Loucy (cell line): ENCODE data around the gene LRRC4.

Experiments
- EZH2phosphoT487 ChIP-seq: fragments of 200-600 bp; IDR thresholded peaks from 2 replicates; pipeline ENCODE4 v1.6.1; 2018; ENCODE audit warnings: antibody characterized with exemption, mild to moderate bottlenecking, moderate library complexity, borderline replicate concordance
- TF ChIP-seq, protein P1 (sequence below): fragments of 200-600 bp; sonication (generic); conservative IDR thresholded peaks from 2 replicates; pipeline ENCODE4 v1.5.1; 2014; ENCODE audit warnings: mild to moderate bottlenecking, antibody characterized with exemption, low read length

DNA sequence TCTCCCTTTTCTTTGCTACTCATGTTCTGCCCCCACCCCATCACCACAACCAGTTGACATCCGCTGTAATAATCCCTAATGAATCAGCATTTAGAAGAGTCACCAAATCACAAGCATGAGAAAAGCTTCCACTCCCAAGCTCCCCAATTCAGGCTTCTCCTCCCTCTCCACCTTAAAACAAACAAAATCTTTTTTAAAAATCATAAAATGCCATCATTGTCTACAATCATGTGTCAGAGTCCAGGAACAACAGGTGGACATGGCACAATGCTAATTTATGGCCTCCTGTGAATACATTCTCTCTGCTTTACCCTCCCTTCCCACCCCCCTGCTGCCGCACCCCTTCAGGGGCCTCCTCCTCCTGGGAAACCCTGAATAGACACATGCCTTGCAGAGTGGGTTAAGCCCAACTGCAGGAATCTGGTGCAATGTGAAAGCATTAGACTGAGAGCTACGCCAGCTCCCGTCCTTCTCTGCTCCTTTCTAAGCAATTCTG is 3.7 kb downstream of the LRRC4 start:
- TF ChIP-seq, protein P1, sequence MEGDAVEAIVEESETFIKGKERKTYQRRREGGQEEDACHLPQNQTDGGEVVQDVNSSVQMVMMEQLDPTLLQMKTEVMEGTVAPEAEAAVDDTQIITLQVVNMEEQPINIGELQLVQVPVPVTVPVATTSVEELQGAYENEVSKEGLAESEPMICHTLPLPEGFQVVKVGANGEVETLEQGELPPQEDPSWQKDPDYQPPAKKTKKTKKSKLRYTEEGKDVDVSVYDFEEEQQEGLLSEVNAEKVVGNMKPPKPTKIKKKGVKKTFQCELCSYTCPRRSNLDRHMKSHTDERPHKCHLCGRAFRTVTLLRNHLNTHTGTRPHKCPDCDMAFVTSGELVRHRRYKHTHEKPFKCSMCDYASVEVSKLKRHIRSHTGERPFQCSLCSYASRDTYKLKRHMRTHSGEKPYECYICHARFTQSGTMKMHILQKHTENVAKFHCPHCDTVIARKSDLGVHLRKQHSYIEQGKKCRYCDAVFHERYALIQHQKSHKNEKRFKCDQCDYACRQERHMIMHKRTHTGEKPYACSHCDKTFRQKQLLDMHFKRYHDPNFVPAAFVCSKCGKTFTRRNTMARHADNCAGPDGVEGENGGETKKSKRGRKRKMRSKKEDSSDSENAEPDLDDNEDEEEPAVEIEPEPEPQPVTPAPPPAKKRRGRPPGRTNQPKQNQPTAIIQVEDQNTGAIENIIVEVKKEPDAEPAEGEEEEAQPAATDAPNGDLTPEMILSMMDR: no peak
- no peak for TF ChIP-seq EZH2phosphoT487
